GM10847 (cell line): ENCODE data around the gene STK4.

Experiments
- POLR2A ChIP-seq: IDR thresholded peaks from 2 replicates; pipeline ENCODE4 v1.6.1; 2011; ENCODE audit not compliant: insufficient read length; ENCODE audit errors: extremely low read depth

STK4 gene

DNA sequence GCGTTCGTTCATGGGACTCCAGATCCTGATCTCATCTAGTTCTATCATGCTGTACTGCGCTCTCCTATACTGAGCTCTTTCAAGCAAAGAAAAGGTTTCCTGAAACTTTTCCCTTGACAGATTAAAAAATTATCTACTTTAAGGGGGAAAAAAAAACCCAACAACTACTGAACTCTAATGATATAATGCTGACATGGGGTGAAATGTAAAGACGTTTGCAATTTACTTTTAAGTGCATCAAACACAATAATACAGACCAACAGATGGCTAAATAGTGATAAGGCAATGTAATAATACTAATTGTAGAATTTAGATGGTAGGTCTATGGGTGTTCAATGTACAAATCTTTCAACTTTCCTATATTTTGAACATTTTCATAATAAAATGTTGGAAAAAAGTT lies 22.5 kb upstream of the STK4 start:
- TF ChIP-seq POLR2A, result no peak

GRCh38 chr20:44945261-44945660 lies 21.1 kb upstream of the STK4 start:
- no peak for TF ChIP-seq POLR2A

DNA sequence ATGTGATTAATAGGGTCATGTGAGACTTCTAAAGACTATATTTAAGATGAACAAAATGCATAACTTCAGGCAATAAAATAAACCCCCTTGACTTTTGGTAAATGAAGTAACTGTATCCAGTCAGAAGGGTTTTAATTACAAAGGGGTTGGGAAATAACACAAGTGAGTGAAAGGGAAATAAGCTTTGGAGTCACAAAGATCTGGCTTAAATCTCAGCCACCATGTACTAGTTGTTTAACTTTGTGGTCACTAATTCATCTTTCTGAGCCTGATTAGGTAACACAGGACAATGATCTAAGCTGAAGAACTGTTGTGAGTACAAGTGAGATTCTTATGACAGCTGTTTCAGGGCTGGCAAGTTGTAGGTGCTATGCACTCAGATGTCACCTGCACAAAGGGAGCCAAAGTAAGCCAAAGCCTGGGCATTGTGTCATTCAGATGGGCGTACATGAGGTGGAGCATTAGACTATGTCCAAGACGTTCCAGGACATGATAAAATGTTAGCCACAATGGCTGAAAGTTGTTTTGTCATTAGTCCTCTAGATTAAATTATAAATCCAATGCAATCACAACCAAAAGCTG lies 19.9 kb upstream of the STK4 start:
- TF ChIP-seq POLR2A, result no peak

GRCh38 chr20:44948107-44948506 lies 18.2 kb upstream of the STK4 start:
- no peak for TF ChIP-seq POLR2A

DNA sequence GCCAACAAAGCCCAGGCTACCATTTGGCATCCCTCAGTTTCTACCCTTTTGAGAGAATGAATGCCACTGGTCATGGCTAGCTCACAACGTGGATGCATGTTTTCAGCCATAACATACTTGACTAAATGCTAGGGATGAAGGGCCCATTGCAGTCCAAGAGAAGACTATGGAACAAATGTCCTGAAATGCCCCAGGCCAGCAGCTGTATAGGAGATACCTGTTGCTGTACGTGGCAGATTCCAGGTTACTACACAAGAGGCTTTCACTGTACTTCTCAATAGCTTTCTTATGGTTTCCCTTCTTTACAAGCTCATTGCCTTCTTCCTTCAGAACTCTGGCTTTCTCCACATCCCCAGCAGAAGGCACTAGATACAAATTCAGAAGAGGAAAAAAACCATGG lies 17.8 kb upstream of the STK4 start:
- TF ChIP-seq POLR2A, result no peak

- no peak for TF ChIP-seq POLR2A
Observed at GRCh38 chr20:44950368-44950767, 15.9 kb upstream of the STK4 start.

GRCh38 chr20:44952731-44953130 lies 13.6 kb upstream of the STK4 start:
- TF ChIP-seq POLR2A, result no peak

GRCh38 chr20:44954211-44954610 lies 12.1 kb upstream of the STK4 start:
- no peak for TF ChIP-seq POLR2A

DNA sequence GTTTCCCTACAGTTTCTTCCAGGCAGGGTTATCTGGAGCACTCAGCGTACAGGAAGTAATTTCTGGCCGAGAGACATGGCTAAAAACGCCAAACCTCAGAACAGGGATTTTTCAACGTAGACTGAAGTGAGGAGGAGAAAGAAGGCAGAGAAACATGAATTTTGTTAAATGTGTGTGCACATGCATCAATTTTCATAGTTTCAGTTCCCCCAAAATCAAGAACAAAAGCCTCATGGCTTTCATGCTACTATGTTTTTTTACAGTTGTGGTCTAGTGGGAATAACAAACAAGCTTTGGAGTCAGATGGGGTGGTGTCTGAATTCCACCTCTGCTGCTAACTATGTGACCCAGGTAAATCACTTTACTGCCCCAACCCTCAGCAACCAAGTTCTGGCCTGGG lies 11.0 kb upstream of the STK4 start:
- TF ChIP-seq POLR2A, result no peak

DNA sequence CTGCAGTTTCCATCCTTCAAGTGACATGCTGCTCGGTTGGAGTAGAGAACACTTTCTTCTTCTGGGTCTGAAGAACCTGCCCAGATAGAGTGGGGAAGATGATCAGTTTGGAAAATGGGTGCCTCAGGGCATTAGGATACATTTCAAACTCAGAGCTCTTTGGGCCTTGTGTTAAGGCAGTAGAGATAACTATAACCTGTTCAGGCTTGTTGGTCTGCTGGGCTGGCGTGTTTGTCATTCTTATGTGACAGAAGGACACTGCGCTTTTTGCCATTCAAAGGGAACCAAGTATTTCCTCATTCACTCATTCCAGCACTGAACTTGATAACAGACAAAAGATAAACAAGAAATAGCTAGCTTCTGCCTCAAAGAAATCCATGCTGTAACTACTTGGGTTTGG lies 9.9 kb upstream of the STK4 start:
- TF ChIP-seq POLR2A, result no peak

GRCh38 chr20:44958276-44958675 lies 8.0 kb upstream of the STK4 start:
- no peak for TF ChIP-seq POLR2A

DNA sequence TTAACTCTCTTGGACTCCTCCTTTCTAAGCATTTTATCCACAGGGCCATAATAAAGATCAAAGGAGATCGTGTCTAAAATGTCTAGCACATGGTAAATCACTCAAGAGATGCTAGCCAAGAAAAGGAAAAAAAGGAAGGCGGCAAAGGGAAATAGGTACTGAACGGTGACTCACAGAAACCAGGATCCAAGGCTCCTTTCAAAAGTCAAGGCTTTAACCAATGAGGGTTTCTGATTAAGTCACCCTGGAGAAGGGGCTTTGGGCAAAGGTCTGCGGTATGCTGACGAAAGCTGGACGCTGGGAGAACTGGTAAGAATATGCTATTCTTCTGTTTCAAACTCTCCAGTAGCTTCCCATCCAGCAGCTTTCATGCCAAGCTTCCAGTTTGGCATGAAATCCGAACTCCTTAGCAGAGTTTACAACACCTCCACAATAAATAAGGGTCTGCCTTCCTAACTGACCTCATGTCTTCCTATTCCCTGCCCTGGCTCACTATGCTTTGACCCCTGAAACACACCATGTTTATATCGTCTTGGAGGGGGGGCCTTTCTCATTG lies 7.2 kb upstream of the STK4 start:
- TF ChIP-seq POLR2A, result no peak

GRCh38 chr20:44959638-44960102 lies 6.6 kb upstream of the STK4 start:
- no peak for TF ChIP-seq POLR2A

- peak; percentile 63 for TF ChIP-seq POLR2A
Observed at GRCh38 chr20:44960103-44960852, 6.0 kb upstream of the STK4 start, which contains the start of gene TOMM34. TSS of gene TOMM34 (minus strand) at chr20:44960397. CDS start at chr20:44960333, 64 bp downstream.

GRCh38 chr20:44961011-44961869 lies 5.1 kb upstream of the STK4 start:
- TF ChIP-seq POLR2A, result no peak
